GM20000 (cell line): ENCODE measurements around the gene ATP11A.
"Not testable (repeated sequence)": the region's sequence is repeated elsewhere in the genome, so short reads cannot be mapped to it uniquely, and the experiment has no call there.

Experiments used
- DNase-seq: peaks from one replicate; pipeline ENCODE4 v3.0.0; 2012; ENCODE audit warnings: low spot score
- TF ChIP-seq, protein P1 (sequence below): IDR thresholded peaks from 2 replicates; pipeline ENCODE4 v1.5.1; 2012; ENCODE audit warnings: mild to moderate bottlenecking, control low read depth; ENCODE audit errors: extremely low read depth, missing control alignments

The ATP11A gene

GRCh38 chr13:112672651-112673284, 17.1 kb upstream of the ATP11A start:
- TF ChIP-seq, protein P1, sequence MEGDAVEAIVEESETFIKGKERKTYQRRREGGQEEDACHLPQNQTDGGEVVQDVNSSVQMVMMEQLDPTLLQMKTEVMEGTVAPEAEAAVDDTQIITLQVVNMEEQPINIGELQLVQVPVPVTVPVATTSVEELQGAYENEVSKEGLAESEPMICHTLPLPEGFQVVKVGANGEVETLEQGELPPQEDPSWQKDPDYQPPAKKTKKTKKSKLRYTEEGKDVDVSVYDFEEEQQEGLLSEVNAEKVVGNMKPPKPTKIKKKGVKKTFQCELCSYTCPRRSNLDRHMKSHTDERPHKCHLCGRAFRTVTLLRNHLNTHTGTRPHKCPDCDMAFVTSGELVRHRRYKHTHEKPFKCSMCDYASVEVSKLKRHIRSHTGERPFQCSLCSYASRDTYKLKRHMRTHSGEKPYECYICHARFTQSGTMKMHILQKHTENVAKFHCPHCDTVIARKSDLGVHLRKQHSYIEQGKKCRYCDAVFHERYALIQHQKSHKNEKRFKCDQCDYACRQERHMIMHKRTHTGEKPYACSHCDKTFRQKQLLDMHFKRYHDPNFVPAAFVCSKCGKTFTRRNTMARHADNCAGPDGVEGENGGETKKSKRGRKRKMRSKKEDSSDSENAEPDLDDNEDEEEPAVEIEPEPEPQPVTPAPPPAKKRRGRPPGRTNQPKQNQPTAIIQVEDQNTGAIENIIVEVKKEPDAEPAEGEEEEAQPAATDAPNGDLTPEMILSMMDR, result no peak
- no peak for DNase-seq

DNA sequence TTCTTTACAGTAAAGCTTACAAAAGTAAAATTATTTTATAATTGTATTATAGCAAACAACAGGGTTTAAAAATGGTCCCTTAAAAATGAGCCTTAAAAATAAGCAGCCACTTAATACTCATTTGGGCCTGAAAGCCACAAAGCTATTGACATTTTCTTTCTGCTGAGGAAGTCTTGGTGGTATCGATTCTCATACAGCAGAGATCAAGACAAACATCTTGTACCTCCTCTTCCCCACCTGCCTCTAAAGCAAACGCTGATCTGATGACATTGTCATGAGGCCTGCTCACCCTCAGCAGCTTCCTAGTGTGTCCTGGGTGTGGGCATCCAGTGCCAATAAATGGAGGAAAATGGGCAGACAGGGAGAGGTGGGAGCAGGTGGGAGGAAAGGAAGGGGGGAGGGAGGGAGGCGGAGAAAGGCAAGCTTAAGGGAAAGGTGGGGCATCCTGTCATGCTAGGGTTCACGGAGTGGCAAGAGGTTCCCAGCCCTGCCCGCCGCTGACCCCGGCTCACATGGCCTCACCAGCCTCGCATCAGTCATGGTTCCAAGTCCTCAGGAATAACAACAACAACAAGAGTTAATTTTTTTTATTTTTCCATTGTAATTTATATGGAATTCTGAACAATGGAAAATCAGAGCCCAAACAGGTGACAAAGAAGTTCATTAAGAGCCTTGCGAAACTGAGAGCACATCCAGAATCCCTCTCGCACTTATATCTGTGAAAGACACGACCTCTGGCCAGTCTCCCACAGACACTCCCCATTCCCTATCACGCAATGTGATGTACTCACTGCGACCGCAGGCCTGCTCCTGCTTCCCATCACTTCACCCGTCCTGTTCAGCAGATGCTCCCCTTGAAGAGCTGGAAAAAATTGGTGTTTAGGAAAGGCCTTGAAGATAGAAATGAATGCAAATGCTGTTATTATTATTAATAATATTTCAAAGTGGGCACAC, 15.1 kb upstream of the ATP11A start:
- TF ChIP-seq, protein P1, result no peak
- no peak for DNase-seq

DNA sequence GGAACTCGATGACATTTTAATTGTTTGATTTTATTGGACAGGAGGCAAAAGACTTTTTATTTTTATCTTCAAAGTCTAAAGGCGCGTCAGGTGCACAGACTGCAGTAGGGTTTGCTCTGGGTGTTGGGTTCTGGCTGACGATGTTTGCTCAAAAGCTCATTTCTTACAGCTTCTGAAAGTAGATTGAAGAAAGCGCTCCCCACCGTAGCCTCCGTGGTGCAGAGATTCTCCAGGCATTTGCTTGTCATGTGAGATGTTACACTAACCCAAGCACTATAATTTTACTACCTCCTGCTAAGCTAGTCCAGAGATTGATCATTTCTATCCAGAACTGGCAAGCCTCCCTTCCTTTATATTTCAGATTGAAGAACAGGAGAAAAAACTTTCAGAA, 14.5 kb upstream of the ATP11A start:
- no peak for DNase-seq
- TF ChIP-seq, protein P1, result no peak

DNA sequence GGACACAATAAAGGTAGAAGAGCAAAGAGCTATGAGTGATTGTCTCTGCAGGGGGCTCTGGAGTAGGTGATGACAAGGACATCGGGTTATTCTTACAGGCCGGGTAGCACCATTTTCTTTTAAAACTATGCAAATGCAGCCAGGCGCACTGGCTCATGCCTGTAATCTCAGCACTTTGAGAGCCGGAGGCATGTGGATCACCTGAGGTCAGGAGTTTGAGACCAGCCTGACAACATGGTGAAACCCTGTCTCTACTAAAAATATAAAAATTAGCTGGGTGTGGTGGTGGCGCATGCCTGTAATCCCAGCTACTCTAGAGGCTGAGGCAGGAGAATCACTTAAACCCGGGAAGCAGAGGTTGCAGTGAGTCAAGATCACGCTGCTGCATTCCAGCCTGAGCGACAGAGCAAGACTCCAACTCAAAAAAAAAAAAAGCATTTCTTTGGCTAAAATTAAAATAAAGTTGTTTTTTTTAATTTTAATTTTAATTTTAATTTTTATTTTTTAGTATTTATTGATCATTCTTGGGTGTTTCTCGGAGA, 12.3 kb upstream of the ATP11A start:
- DNase-seq, result not testable (repeated sequence)

DNA sequence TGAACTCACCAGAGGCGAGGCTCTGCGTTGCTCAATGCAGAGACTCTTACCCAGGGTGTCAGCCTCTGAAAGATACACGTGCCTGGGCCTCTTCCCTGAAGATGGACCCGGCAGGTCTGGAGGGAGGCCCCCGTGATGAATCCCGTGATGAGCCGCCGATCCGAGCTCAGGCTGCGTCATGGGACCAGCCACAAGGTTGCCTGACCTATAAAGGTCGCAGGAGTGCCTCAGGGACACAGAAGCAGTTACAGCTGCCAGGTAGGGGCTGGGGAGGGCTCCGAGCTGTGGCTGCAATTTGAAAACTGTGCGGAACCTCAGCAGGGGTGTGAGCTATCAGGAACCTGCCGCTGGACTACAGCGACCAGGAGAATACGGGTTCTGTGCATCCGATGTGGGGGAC, 10.5 kb upstream of the ATP11A start:
- no peak for DNase-seq
- TF ChIP-seq, protein P1, result no peak

DNA sequence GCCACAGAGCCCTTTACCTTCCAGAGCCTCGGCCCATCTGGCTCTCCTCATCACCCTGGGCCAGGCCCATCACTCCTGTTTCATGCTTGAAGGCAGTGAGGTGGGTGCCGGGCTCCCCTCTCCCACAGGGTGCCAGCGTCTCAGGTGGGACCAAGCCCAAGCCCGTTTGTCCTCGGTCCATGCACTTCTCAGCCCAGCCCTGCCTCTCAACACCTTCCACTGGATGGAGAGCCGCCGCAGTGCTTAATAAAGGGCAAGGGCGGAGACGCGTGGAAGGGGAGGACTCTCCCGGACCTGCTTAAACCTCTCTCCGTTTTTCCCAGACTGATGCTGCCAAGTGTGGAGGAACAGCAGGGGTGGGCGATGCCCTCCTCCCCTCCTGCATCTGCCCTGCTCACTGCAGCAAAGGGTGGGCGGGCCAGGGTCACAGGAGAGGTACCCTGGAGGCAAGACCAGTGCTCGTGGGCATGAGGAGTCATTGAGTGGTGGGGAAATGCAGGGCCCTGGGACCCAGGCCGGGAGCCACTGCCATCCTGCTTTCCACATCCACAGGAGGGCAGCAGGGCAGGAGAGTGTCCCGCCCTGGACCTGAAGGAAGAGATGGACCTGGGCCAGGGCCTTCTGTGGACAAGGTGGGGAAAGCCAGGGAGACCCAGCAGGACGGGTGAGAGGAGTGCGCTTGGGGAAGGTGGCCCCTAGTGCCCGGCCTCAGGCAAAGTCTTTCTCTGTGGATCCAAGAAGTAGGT, 9.7 kb upstream of the ATP11A start:
- DNase-seq, result no peak
- TF ChIP-seq, protein P1, result no peak

- TF ChIP-seq, protein P1, result no peak
- DNase-seq, result no peak
Observed at GRCh38 chr13:112680741-112681360, 9.0 kb upstream of the ATP11A start.
